B cell (primary cell): Measurements from ENCODE around the gene EFNA3. TPM values are rescaled to one million over a fixed set of nuclear protein-coding genes. Genes with fewer than 3 reads are reported as not detected.

Source experiments
- ATAC-seq: fragments of 200-7000 bp; cut with Tn5 transposase; one replicate; pipeline ENCODE4 v1.10.0; 2021; ENCODE audit warnings: low read depth, mild to moderate bottlenecking, moderate number of reproducible peaks, moderate library complexity
- CTCF ChIA-PET: fragments of 350-600 bp; sonication (Branson Sonifier 250); formaldehyde crosslinking; loops from one replicate; lab custom pipeline; 2021; ENCODE audit warnings: antibody characterized with exemption, inconsistent platforms; lab: Charles Lee
- POLR2A ChIA-PET: fragments of 350-600 bp; sonication (Branson Sonifier 250); formaldehyde crosslinking; loops from one replicate; lab custom pipeline; 2021; ENCODE audit warnings: antibody characterized with exemption; lab: Charles Lee
- DNase-seq: peaks from one replicate; pipeline ENCODE4 v3.0.0; 2013
- H2AFZ ChIP-seq: 2 replicates; pipeline ENCODE4 v1.6.1; 2012; ENCODE audit warnings: mild to moderate bottlenecking, low read depth, low read length; ENCODE audit not compliant: insufficient read depth, poor library complexity, severe bottlenecking
- H3K27ac ChIP-seq, 2 donors: 1 replicate in 1 of 2; 2 replicates in 1 of 2; pipeline ENCODE4 v1.5.1; 2012 to 2013; ENCODE audit warnings: low read length in 2 of 2, mild to moderate bottlenecking in 2 of 2, moderate library complexity in 1 of 2
- H3K27me3 ChIP-seq, 4 experiments: fragments of 200-600 bp in 1 of 4; sonication (generic) in 1 of 4; replicated peaks in 1 of 4; 1 replicate in 2 of 4; 2 replicates in 2 of 4; pipeline versions ENCODE4 v1.6.1 to v1.7.0; 2013 to 2016; ENCODE audit warnings: low read length in 3 of 4, mild to moderate bottlenecking in 2 of 4, mixed read lengths in 1 of 4, moderate library complexity in 1 of 4; ENCODE audit not compliant: insufficient read depth in 4 of 4, control insufficient read depth in 3 of 4; ENCODE audit errors: control extremely low read depth in 1 of 4
- H3K36me3 ChIP-seq, 2 experiments: replicated peaks in 1 of 2; 1 replicate in 1 of 2; 2 replicates in 1 of 2; pipeline versions ENCODE4 v1.6.1 to v1.7.1; 2013; ENCODE audit warnings: low read length in 1 of 2; ENCODE audit not compliant: insufficient read depth in 2 of 2, control insufficient read depth in 1 of 2; ENCODE audit errors: control extremely low read depth in 1 of 2, extremely low read depth in 1 of 2
- H3K4me1 ChIP-seq, 2 donors: fragments of 200-600 bp in 1 of 2; sonication (generic) in 1 of 2; 1 replicate in 1 of 2; 2 replicates in 1 of 2; pipeline versions ENCODE4 v1.5.1 to v1.6.1; 2013 to 2017; ENCODE audit warnings: low read length in 2 of 2; ENCODE audit not compliant: control insufficient read depth in 2 of 2, insufficient read depth in 2 of 2
- H3K4me2 ChIP-seq: replicated peaks from 2 replicates; pipeline ENCODE3; 2012; ENCODE audit warnings: mild to moderate bottlenecking, low read depth, low read length; ENCODE audit not compliant: poor library complexity, severe bottlenecking
- H3K4me3 ChIP-seq, 5 experiments: fragments of 200-600 bp in 1 of 5; sonication (generic) in 1 of 5; 1 replicate in 3 of 5; 2 replicates in 2 of 5; pipeline versions ENCODE4 v1.5.1 to v1.7.0; 2011 to 2016; ENCODE audit warnings: low read length in 4 of 5, mild to moderate bottlenecking in 4 of 5, low read depth in 2 of 5, control low read depth in 1 of 5, moderate library complexity in 1 of 5; ENCODE audit not compliant: insufficient read depth in 1 of 5; ENCODE audit errors: control extremely low read depth in 1 of 5, extremely low read depth in 1 of 5
- H3K79me2 ChIP-seq: fragments of 200-600 bp; sonication (generic); one replicate; pipeline ENCODE4 v1.6.0; 2016; ENCODE audit warnings: low read length; ENCODE audit not compliant: control insufficient read depth, insufficient read depth
- H3K9ac ChIP-seq: fragments of 200-600 bp; sonication (generic); 2 replicates; pipeline ENCODE4 v1.6.1; 2017; ENCODE audit warnings: mild to moderate bottlenecking, low read length, moderate library complexity
- H3K9me3 ChIP-seq, 3 donors: one replicate each; pipeline versions ENCODE4 v1.6.1 to v1.7.1; 2013; ENCODE audit warnings: low read length in 2 of 3; ENCODE audit not compliant: control insufficient read depth in 2 of 3, insufficient read depth in 1 of 3; ENCODE audit errors: control extremely low read depth in 1 of 3
- H4K20me1 ChIP-seq: 2 replicates; pipeline ENCODE4 v1.6.0; 2012; ENCODE audit warnings: mild to moderate bottlenecking, low read length; ENCODE audit not compliant: insufficient read depth, control insufficient read depth, poor library complexity, severe bottlenecking
- H3K27ac Mint-ChIP-seq: one replicate; pipeline ENCODE4 v1.8.0; 2021; ENCODE audit warnings: mixed read lengths
- H3K27me3 Mint-ChIP-seq: one replicate; pipeline ENCODE4 v1.8.0; 2021; ENCODE audit warnings: mixed read lengths
- H3K4me1 Mint-ChIP-seq: one replicate; pipeline ENCODE4 v1.8.0; 2021; ENCODE audit warnings: mixed read lengths
- H3K4me3 Mint-ChIP-seq: one replicate; pipeline ENCODE4 v1.8.0; 2021; ENCODE audit warnings: mixed read lengths
- H3K9me3 Mint-ChIP-seq: one replicate; pipeline ENCODE4 v1.8.0; 2022; ENCODE audit warnings: mixed read lengths; ENCODE audit not compliant: insufficient read depth
- EZH2 ChIP-seq: IDR thresholded peaks from 2 replicates; pipeline ENCODE4 v1.6.1; 2012; ENCODE audit warnings: borderline replicate concordance, low read depth, mild to moderate bottlenecking, moderate library complexity, low read length; ENCODE audit not compliant: insufficient read depth, poor library complexity, severe bottlenecking
- WGBS: methylation state at CpG from one replicate; pipeline ENCODE4 v1.1.5; 2013; ENCODE audit warnings: missing lambda C conversion rate; ENCODE audit not compliant: insufficient coverage; 5-methylcytosine and 5-hydroxymethylcytosine counted together
- intact Hi-C: fragments of 100-400 bp; cut with micrococcal nuclease; formaldehyde crosslinking; loops from one replicate; pipeline ENCODE4 v1.10.0; 2022
- polyA plus RNA-seq: library from polyadenylated mRNA; depleted of rRNA; stranded (reverse); fragments of >200 nt; gene quantifications from 2 replicates; pipeline ENCODE4 v1.2.3, GENCODE V29; 2012
- total RNA-seq, 2 donors: library from RNA; stranded (reverse); fragments of 120-200 nt in 1 of 2; gene quantifications; 1 replicate in 1 of 2; 2 replicates in 1 of 2; pipeline versions ENCODE4 v1.2.3 to v1.2.4, GENCODE V29; 2013 to 2022
- TF ChIP-seq, protein P1 (sequence below): fragments of 200-600 bp; IDR thresholded peaks from one replicate; pipeline ENCODE4 v1.8.0; 2022; ENCODE audit warnings: antibody characterized with exemption, mild to moderate bottlenecking

EFNA3 gene
- total and polyA plus RNA-seq, 2 donors (not counting 1 experiment from before 2014, with no cell fraction given), result 1.6 to 3.2 TPM

- Histone ChIP-seq H3K36me3 (no peaks in the 10 kb centered on the region), H3K9ac (no peak overlapping the region), H3K4me1 (no peaks in the 10 kb centered on the region), H2AFZ (no peak overlapping the region), H3K79me2 (no peaks in the 10 kb centered on the region), H3K4me3 (no peak overlapping the region), H3K4me2 (no peak overlapping the region), H3K27ac (no peak overlapping the region), H3K27me3 (peaks cover 0 to 7% (median 3%) of the 10 kb centered on the region in 4 experiments), H4K20me1 (no peaks in the 10 kb centered on the region), H3K9me3 (no peaks in the 10 kb centered on the region)
- no peak overlapping the region for H3K27ac Mint-ChIP-seq
- ChIA-PET CTCF (no interaction called here), POLR2A (no interaction called here)
- TF ChIP-seq EZH2, result no peak
- TF ChIP-seq, protein P1, sequence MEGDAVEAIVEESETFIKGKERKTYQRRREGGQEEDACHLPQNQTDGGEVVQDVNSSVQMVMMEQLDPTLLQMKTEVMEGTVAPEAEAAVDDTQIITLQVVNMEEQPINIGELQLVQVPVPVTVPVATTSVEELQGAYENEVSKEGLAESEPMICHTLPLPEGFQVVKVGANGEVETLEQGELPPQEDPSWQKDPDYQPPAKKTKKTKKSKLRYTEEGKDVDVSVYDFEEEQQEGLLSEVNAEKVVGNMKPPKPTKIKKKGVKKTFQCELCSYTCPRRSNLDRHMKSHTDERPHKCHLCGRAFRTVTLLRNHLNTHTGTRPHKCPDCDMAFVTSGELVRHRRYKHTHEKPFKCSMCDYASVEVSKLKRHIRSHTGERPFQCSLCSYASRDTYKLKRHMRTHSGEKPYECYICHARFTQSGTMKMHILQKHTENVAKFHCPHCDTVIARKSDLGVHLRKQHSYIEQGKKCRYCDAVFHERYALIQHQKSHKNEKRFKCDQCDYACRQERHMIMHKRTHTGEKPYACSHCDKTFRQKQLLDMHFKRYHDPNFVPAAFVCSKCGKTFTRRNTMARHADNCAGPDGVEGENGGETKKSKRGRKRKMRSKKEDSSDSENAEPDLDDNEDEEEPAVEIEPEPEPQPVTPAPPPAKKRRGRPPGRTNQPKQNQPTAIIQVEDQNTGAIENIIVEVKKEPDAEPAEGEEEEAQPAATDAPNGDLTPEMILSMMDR, result no peak
- WGBS, result 100% methylated on average over 2 of the region's 5 CpGs
- H3K4me3 Mint-ChIP-seq, result no peak overlapping the region
- H3K9me3 Mint-ChIP-seq, result no peaks in the 10 kb centered on the region
- H3K27me3 Mint-ChIP-seq, result peaks cover 21% of the 10 kb centered on the region
- DNase-seq, result no peak
- intact Hi-C loops, result no loop called here
- no peaks in the 10 kb centered on the region for H3K4me1 Mint-ChIP-seq
- no peak for ATAC-seq
Observed at GRCh38 chr1:155113450-155113980, 34.9 kb downstream of the EFNA3 start.

- Mint-ChIP-seq H3K27me3 (peaks cover 32% of the 10 kb centered on the region), H3K9me3 (no peaks in the 10 kb centered on the region), H3K27ac (no peak overlapping the region), H3K4me1 (no peaks in the 10 kb centered on the region), H3K4me3 (no peak overlapping the region)
- Histone ChIP-seq H3K27ac (no peak overlapping the region), H3K36me3 (no peaks in the 10 kb centered on the region), H3K9me3 (no peaks in the 10 kb centered on the region), H3K27me3 (peaks cover 0 to 7% (median 3%) of the 10 kb centered on the region in 4 experiments), H3K79me2 (no peaks in the 10 kb centered on the region), H3K4me3 (no peak overlapping the region), H3K9ac (no peak overlapping the region), H3K4me1 (no peaks in the 10 kb centered on the region), H2AFZ (no peak overlapping the region), H4K20me1 (no peaks in the 10 kb centered on the region), H3K4me2 (no peak overlapping the region)
- TF ChIP-seq, protein P1, result no peak
- TF ChIP-seq EZH2, result no peak
- no peak for ATAC-seq
- ChIA-PET CTCF (interaction anchor here (1.2 to 1.9 kb wide), 4 partner anchors 25 to 57 kb away, joined by 4 to 9 read pairs (median 4); partner anchors contain the start of gene KRTCAP2), POLR2A (no interaction called here)
- no peak for DNase-seq
- WGBS, result 50% methylated on average over 2 of the region's 5 CpGs
- intact Hi-C loops, result no loop called here
Observed at GRCh38 chr1:155116113-155116764, 37.6 kb downstream of the EFNA3 start.
